IMR-90 (cell line): ENCODE data around the gene NADK2. TPM values are rescaled to one million over a fixed set of nuclear protein-coding genes. Genes with fewer than 3 reads are reported as not detected.

Experiments used
- ATAC-seq: fragments of 200-7000 bp; cut with Tn5 transposase; 2 replicates; pipeline ENCODE4 v1.9.1; 2020; ENCODE audit warnings: low read depth, mild to moderate bottlenecking, moderate library complexity
- BruUV-seq: library from RNA; stranded (reverse); fragments of 400-500 nt; replicated peaks from 2 replicates; lab custom pipeline; 2021; lab: Mats Ljungman, UMichigan
- CTCF ChIA-PET: fragments of 300-600 bp; formaldehyde crosslinking; extraction: SDS; loops from one replicate; lab custom pipeline; 2021; ENCODE audit warnings: antibody characterized with exemption; lab: Yijun Ruan, JAX
- POLR2A ChIA-PET: fragments of 300-600 bp; sonication (Branson Sonifier 250); formaldehyde crosslinking; loops from one replicate; lab custom pipeline; 2022; ENCODE audit warnings: antibody characterized with exemption; ENCODE audit not compliant: unreplicated experiment; lab: Charles Lee
- DNase-seq: peaks from one replicate; pipeline ENCODE4 v3.0.0; 2013
- H2AFZ ChIP-seq: replicated peaks from 2 replicates; pipeline ENCODE3; 2013; ENCODE audit warnings: low read length, mild to moderate bottlenecking; ENCODE audit not compliant: poor library complexity
- H2AK5ac ChIP-seq: 2 replicates; pipeline ENCODE4 v1.6.1; 2013; ENCODE audit warnings: low read depth, low read length, inconsistent platforms
- H2AK9ac ChIP-seq: replicated peaks from 2 replicates; pipeline ENCODE3; 2013; ENCODE audit warnings: mild to moderate bottlenecking, low read depth, low read length, moderate library complexity; ENCODE audit not compliant: poor library complexity
- H2BK120ac ChIP-seq: 2 replicates; pipeline ENCODE4 v1.6.1; 2013; ENCODE audit warnings: low read depth, low read length, inconsistent platforms
- H2BK15ac ChIP-seq: 3 replicates; pipeline ENCODE4 v1.6.1; 2013; ENCODE audit warnings: low read depth, low read length, inconsistent platforms
- H2BK20ac ChIP-seq: 2 replicates; pipeline ENCODE4 v1.6.1; 2013; ENCODE audit warnings: low read depth, mild to moderate bottlenecking, inconsistent platforms, low read length, moderate library complexity
- H2BK5ac ChIP-seq: 2 replicates; pipeline ENCODE4 v1.6.1; 2013; ENCODE audit warnings: mild to moderate bottlenecking, low read depth, low read length, inconsistent platforms; ENCODE audit not compliant: poor library complexity, severe bottlenecking
- H3K14ac ChIP-seq: replicated peaks from 2 replicates; pipeline ENCODE4 v1.6.1; 2013; ENCODE audit warnings: low read depth, low read length, inconsistent platforms
- H3K18ac ChIP-seq: 2 replicates; pipeline ENCODE4 v1.6.1; 2013; ENCODE audit warnings: low read depth, low read length, control low read depth
- H3K23ac ChIP-seq: 2 replicates; pipeline ENCODE4 v1.6.1; 2013; ENCODE audit warnings: low read depth, low read length, inconsistent platforms
- H3K27ac ChIP-seq: 2 replicates; pipeline ENCODE4 v1.5.1; 2013; ENCODE audit warnings: mild to moderate bottlenecking, control low read depth, low read length; ENCODE audit not compliant: insufficient read depth
- H3K27me3 ChIP-seq: 2 replicates; pipeline ENCODE4 v1.6.1; 2013; ENCODE audit warnings: low read length; ENCODE audit not compliant: control insufficient read depth, insufficient read depth
- H3K36me3 ChIP-seq: 2 replicates; pipeline ENCODE4 v1.6.1; 2013; ENCODE audit warnings: low read length, mixed read lengths; ENCODE audit not compliant: control insufficient read depth, insufficient read depth
- H3K4ac ChIP-seq: 2 replicates; pipeline ENCODE4 v1.6.1; 2013; ENCODE audit warnings: low read depth, low read length, inconsistent platforms
- H3K4me1 ChIP-seq: 2 replicates; pipeline ENCODE4 v1.6.1; 2013; ENCODE audit warnings: low read length, mixed read lengths; ENCODE audit not compliant: control insufficient read depth, insufficient read depth
- H3K4me2 ChIP-seq: 2 replicates; pipeline ENCODE4 v1.6.1; 2013; ENCODE audit warnings: low read depth, mild to moderate bottlenecking, control low read depth, low read length, moderate library complexity
- H3K4me3 ChIP-seq: 2 replicates; pipeline ENCODE4 v1.5.1; 2013; ENCODE audit warnings: low read depth, mild to moderate bottlenecking, control low read depth, low read length, moderate library complexity; ENCODE audit not compliant: insufficient read depth
- H3K56ac ChIP-seq: 2 replicates; pipeline ENCODE4 v1.6.1; 2013; ENCODE audit warnings: low read length, inconsistent platforms; ENCODE audit not compliant: insufficient read depth; ENCODE audit errors: extremely low read depth
- H3K79me1 ChIP-seq, 2 experiments: 2 replicates each; pipeline ENCODE4 v1.6.1; 2013; ENCODE audit warnings: low read length in 2 of 2, inconsistent platforms in 1 of 2, low read depth in 1 of 2
- H3K9ac ChIP-seq: 2 replicates; pipeline ENCODE4 v1.6.1; 2013; ENCODE audit warnings: low read depth, low read length, control low read depth
- H3K9me1 ChIP-seq: 2 replicates; pipeline ENCODE4 v1.6.1; 2013; ENCODE audit warnings: low read length, inconsistent platforms; ENCODE audit not compliant: insufficient read depth
- H3K9me3 ChIP-seq: 2 replicates; pipeline ENCODE4 v1.6.1; 2013; ENCODE audit warnings: low read length; ENCODE audit not compliant: control insufficient read depth, insufficient read depth
- H4K20me1 ChIP-seq: 2 replicates; pipeline ENCODE4 v1.6.1; 2013; ENCODE audit warnings: low read length, inconsistent platforms; ENCODE audit not compliant: insufficient read depth
- H4K5ac ChIP-seq: 2 replicates; pipeline ENCODE4 v1.6.1; 2013; ENCODE audit warnings: mild to moderate bottlenecking, low read depth, low read length, control low read depth
- H4K8ac ChIP-seq, 2 experiments: 2 replicates each; pipeline ENCODE4 v1.6.1; 2013; ENCODE audit warnings: low read depth in 2 of 2, low read length in 2 of 2, control low read depth in 1 of 2, inconsistent platforms in 1 of 2
- H4K91ac ChIP-seq: 2 replicates; pipeline ENCODE4 v1.6.1; 2013; ENCODE audit warnings: low read depth, low read length, inconsistent platforms; ENCODE audit not compliant: insufficient read depth
- BHLHE40 ChIP-seq: fragments of 150-350 bp; IDR thresholded peaks from 2 replicates; pipeline ENCODE4 v1.6.1; 2016; ENCODE audit warnings: mild to moderate bottlenecking, low read depth, low read length
- CEBPB ChIP-seq: IDR thresholded peaks from 2 replicates; pipeline ENCODE4 v1.6.1; 2012; ENCODE audit warnings: low read depth, low read length, improper control_type of control experiment
- CHD1 ChIP-seq: IDR thresholded peaks from 2 replicates; pipeline ENCODE4 v1.6.1; 2012; ENCODE audit warnings: low read depth, low read length, improper control_type of control experiment
- FOS ChIP-seq: fragments of 150-350 bp; IDR thresholded peaks from 2 replicates; pipeline ENCODE4 v1.6.1; 2016; ENCODE audit warnings: low read depth, low read length
- MXI1 ChIP-seq: IDR thresholded peaks from 2 replicates; pipeline ENCODE4 v1.6.1; 2012; ENCODE audit warnings: low read depth, mild to moderate bottlenecking, low read length, moderate library complexity, borderline replicate concordance
- NFE2L2 ChIP-seq: fragments of 150-350 bp; IDR thresholded peaks from 2 replicates; pipeline ENCODE4 v1.6.1; 2016; ENCODE audit warnings: low read depth, mild to moderate bottlenecking, low read length
- POLR2A ChIP-seq: IDR thresholded peaks from 2 replicates; pipeline ENCODE4 v1.6.1; 2012; ENCODE audit warnings: mild to moderate bottlenecking, low read depth, low read length
- WGBS, 2 experiments: methylation state at CpG; one replicate each; pipeline versions ENCODE4 v1.1.5 to v1.1.7; 2013; ENCODE audit warnings: missing lambda C conversion rate in 2 of 2; ENCODE audit not compliant: insufficient read length in 1 of 2; ENCODE audit errors: extremely low coverage in 2 of 2; 5-methylcytosine and 5-hydroxymethylcytosine counted together
- dilution Hi-C: fragments of 300-500 bp; cut with HindIII; formaldehyde crosslinking; loops from one replicate; pipeline ENCODE4 v1.14.3; 2018; ENCODE audit warnings: low sequenced_read_pairs; ENCODE audit not compliant: unreplicated experiment
- in situ Hi-C: fragments of 300-500 bp; cut with MboI; formaldehyde crosslinking; loops from 3 replicates; pipeline ENCODE4 v1.14.3; 2019; ENCODE audit warnings: low sequenced_read_pairs, inconsistent platforms, mixed read lengths
- intact Hi-C: fragments of 100-400 bp; cut with micrococcal nuclease; formaldehyde crosslinking; loops from 2 replicates; pipeline ENCODE4 v1.10.0; 2022
- polyA plus RNA-seq, 3 experiments: library from polyadenylated mRNA; depleted of rRNA; stranded (reverse); fragments of >200 nt; gene quantifications; 2 replicates each; pipeline ENCODE4 v1.2.3, GENCODE V29; 2012; ENCODE audit warnings: low replicate concordance in 1 of 3
- total RNA-seq: library from RNA; depleted of rRNA; stranded (reverse); fragments of >200 nt; gene quantifications from 2 replicates; pipeline ENCODE4 v1.2.3, GENCODE V29; 2012
- TF ChIP-seq, protein P1 (sequence below): fragments of 150-350 bp; IDR thresholded peaks from 2 replicates; pipeline ENCODE4 v1.6.1; 2016; ENCODE audit warnings: low read depth, mild to moderate bottlenecking, low read length, moderate library complexity, borderline replicate concordance

The NADK2 gene
- total and polyA plus RNA-seq, 2 of the 4 experiments (the other 2 are of a cell fraction): 7.4 to 17.4 TPM

DNA sequence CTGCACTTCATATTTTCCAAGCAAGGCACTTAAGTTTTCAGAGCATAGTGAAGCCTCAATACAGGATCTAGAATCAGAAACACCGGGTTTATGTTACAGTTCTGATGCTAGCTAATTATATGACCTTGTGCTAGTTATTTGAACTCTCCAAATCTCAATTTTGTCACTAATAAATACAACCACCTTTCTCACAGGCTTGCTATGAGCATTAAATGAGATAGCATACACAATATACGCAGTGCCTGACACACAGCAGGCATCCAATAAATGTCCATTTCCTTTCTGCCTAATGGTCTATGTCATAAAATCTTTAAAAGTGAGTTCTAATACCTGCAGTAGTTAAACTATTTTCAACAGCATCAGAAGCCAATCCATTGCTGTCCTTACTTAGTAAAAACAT is 32.9 kb downstream of the NADK2 start:
- in situ Hi-C loops: no loop called here
- H3K4me1 ChIP-seq: no peaks in the 10 kb centered on the region
- dilution Hi-C loops: no loop called here
- TF ChIP-seq FOS: no peak
- TF ChIP-seq POLR2A: no peak
- no peak for TF ChIP-seq NFE2L2
- TF ChIP-seq CEBPB: no peak
- no peak for TF ChIP-seq CHD1
- no peak for TF ChIP-seq MXI1
- TF ChIP-seq, protein P1, sequence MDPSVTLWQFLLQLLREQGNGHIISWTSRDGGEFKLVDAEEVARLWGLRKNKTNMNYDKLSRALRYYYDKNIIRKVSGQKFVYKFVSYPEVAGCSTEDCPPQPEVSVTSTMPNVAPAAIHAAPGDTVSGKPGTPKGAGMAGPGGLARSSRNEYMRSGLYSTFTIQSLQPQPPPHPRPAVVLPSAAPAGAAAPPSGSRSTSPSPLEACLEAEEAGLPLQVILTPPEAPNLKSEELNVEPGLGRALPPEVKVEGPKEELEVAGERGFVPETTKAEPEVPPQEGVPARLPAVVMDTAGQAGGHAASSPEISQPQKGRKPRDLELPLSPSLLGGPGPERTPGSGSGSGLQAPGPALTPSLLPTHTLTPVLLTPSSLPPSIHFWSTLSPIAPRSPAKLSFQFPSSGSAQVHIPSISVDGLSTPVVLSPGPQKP: no peak
- TF ChIP-seq BHLHE40: no peak
- H3K4ac ChIP-seq: no peak overlapping the region
- DNase-seq (no peak), ATAC-seq (no peak)
- H2BK15ac ChIP-seq: no peak overlapping the region
- H3K36me3 ChIP-seq: peaks cover 7% of the 10 kb centered on the region; the same call in 1 of the 2 replicates
- H2BK20ac ChIP-seq: no peak overlapping the region
- H3K9me1 ChIP-seq: no peaks in the 10 kb centered on the region
- no peak overlapping the region for H2BK5ac ChIP-seq
- H4K91ac ChIP-seq: no peak overlapping the region
- no peak overlapping the region for H3K9ac ChIP-seq
- no peaks in the 10 kb centered on the region for H4K20me1 ChIP-seq
- H4K5ac ChIP-seq: no peak overlapping the region
- H3K14ac ChIP-seq: no peak overlapping the region
- CTCF ChIA-PET: no interaction called here
- no peak overlapping the region for H3K23ac ChIP-seq
- no peak overlapping the region for H3K4me3 ChIP-seq
- H4K8ac ChIP-seq: no peak overlapping the region
- no peak overlapping the region for H2AK5ac ChIP-seq
- WGBS, 2 experiments: no CpG with 5 or more reads among the region's 2 CpGs
- no peak overlapping the region for H3K4me2 ChIP-seq
- no peak overlapping the region for H3K18ac ChIP-seq
- H3K27me3 ChIP-seq: no peaks in the 10 kb centered on the region
- no peak overlapping the region for H3K27ac ChIP-seq
- H3K9me3 ChIP-seq: no peaks in the 10 kb centered on the region
- H3K56ac ChIP-seq: no peak overlapping the region
- intact Hi-C loops: no loop called here
- H2BK120ac ChIP-seq: no peak overlapping the region
- H2AK9ac ChIP-seq: no peak overlapping the region
- no peaks in the 10 kb centered on the region; a peak in 1 of 4 replicates for H3K79me1 ChIP-seq
- BruUV-seq: no TSS peak
- no peak overlapping the region for H2AFZ ChIP-seq
- POLR2A ChIA-PET: no interaction called here
